Measurements from ENCODE around the gene ENTHD1.

ENTHD1 gene

DNA sequence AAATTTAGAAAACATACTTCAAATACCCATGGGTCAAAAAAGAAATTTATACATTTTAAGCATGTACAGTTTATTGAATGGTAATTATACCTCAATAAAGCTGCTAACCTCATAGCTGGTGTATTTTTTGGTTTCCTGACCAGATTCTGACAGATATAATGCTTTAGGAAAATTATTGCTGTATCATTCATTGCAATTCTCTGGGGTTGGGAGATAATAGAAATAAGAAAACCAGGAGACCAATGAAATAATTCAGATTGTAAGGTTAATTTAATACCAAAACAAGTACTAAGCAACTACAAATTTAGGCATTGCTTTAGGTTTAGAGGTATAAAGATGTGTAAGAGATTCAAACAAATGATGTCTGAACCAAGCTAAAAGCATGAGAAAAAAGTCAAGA lies 120.1 kb downstream of the ENTHD1 start:
- TF ChIP-seq, protein P1, sequence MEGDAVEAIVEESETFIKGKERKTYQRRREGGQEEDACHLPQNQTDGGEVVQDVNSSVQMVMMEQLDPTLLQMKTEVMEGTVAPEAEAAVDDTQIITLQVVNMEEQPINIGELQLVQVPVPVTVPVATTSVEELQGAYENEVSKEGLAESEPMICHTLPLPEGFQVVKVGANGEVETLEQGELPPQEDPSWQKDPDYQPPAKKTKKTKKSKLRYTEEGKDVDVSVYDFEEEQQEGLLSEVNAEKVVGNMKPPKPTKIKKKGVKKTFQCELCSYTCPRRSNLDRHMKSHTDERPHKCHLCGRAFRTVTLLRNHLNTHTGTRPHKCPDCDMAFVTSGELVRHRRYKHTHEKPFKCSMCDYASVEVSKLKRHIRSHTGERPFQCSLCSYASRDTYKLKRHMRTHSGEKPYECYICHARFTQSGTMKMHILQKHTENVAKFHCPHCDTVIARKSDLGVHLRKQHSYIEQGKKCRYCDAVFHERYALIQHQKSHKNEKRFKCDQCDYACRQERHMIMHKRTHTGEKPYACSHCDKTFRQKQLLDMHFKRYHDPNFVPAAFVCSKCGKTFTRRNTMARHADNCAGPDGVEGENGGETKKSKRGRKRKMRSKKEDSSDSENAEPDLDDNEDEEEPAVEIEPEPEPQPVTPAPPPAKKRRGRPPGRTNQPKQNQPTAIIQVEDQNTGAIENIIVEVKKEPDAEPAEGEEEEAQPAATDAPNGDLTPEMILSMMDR (conservative IDR thresholded peaks at IDR 0.05; ENCODE audit: low read depth, low read length), result no peak
- no peak for DNase-seq (ENCODE audit: low read depth)
- H3K4me3 ChIP-seq (ENCODE audit: low read length), result no peak overlapping the region

DNA sequence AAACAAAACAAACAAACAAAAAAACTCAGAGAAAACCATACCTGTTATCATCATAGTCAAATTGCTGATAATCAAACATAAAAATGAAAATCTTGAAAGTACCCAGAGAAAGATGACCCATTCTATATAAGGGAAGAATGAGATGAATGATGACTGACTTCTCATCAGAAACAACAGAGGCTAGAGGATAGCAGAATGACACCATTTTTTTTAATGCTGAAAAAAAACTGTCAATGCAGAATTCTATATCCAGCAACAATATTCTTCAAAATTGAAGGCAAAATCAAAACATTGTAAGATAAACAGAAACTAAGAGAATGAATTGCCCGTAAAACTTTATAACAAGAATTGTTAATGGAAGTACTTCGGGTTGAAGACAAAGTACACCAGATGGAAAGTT lies 122.1 kb downstream of the ENTHD1 start:
- no peak overlapping the region for H3K4me3 ChIP-seq (ENCODE audit: low read length)
- TF ChIP-seq, protein P1 (conservative IDR thresholded peaks at IDR 0.05; ENCODE audit: low read depth, low read length), result no peak
- DNase-seq (ENCODE audit: low read depth), result no peak

DNA sequence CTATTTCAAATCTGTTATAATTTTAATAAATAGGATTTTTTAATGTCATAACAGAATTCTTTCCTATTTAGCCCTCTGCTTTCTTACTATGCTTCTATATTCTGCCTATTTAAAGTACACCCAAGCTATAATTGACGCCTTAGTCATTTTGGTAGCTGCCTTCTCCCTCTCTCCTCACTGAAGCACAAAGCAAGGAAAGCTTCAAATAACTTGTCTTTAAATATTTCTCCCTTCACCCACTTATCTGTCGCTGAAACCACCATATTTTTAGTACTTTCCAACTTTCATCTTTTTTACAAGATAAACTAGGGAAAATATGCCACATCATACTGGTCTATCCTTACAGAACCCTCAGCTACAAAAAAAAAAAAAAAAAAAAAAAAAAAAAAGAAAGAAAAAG lies 127.9 kb downstream of the ENTHD1 start:
- DNase-seq (ENCODE audit: low read depth), result no peak
- TF ChIP-seq, protein P1 (conservative IDR thresholded peaks at IDR 0.05; ENCODE audit: low read depth, low read length), result no peak
- no peak overlapping the region for H3K4me3 ChIP-seq (ENCODE audit: low read length)

DNA sequence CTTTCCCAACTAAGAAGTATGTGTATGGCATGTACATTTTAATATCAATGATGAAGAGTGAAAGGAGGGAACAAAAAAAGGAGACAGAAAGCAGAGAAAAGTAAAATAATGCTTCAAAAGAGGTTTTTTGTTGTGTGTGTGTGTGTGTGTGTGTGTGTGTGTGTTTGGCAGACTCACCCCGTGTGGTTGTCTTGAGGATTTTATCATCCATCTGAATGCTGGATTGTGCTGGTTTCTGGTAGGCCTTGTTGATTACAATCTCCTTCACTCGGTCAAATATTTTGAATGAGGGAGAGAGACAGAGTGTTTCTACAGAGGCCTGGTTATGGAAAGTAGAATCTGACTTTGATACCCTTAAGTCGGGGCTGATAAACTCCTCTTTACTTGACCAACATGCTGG lies 128.5 kb downstream of the ENTHD1 start:
- H3K4me3 ChIP-seq (ENCODE audit: low read length), result no peak overlapping the region
- TF ChIP-seq, protein P1 (conservative IDR thresholded peaks at IDR 0.05; ENCODE audit: low read depth, low read length), result no peak
- DNase-seq (ENCODE audit: low read depth), result no peak

DNA sequence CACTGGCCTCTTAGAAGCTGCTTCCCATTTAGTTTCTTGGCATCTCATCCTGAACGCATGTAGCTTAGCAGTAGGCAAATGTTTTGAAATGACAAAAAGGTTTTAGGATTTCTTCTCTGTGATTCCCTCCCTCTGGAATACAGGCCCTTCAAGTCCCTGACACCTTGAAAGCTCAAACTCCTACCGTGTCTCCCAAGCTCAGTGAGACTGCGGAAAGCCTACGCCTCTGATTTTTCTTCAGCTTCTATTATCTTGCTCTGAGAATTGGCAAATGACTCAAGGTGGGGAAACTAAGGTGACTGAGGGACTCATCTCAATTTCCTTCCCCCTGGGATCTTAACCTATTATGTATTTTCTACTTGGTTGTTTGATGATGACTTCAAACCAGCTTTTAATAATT lies 130.3 kb downstream of the ENTHD1 start:
- no peak overlapping the region for H3K4me3 ChIP-seq (ENCODE audit: low read length)
- no peak for DNase-seq (ENCODE audit: low read depth)
- TF ChIP-seq, protein P1 (conservative IDR thresholded peaks at IDR 0.05; ENCODE audit: low read depth, low read length), result no peak

DNA sequence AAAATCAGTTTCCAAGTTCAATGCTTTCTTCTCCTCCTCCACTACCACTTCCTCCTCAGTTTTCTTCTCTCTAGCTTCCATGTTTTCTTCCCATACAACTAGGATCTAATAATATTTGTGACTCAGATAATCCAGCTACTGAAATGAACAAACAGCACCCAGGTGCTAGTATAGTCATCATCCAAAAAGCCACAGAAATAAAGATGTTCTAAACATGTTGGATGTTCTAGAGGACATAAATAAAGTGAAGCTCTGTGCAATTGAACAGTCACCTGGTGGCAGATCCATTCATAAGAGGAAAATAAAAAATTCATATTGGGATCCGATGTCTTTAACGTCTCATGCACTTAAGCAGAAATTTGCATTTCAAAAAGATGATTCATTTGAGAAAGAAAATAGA lies 142.8 kb downstream of the ENTHD1 start:
- H3K4me3 ChIP-seq (ENCODE audit: low read length), result no peak overlapping the region
- TF ChIP-seq, protein P1 (conservative IDR thresholded peaks at IDR 0.05; ENCODE audit: low read depth, low read length), result no peak
- no peak for DNase-seq (ENCODE audit: low read depth)

DNA sequence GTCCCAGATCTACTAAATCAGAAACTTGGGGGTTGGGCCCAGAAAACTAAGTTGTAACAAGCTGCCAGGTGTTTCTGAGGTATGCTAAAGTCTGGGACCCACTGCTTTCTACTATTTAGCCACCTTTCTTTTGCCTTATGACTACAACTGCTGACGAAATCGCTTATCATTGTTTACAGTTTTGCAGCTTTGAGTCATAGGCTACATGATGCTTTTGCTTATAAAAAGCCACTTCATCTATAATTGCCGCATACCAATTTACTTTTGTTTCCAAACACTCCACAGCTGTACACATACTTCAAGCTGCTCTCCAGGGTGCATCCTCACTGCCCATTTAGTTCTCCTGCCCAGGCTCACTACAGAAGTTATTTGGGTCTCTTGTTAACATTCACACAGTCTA lies 144.7 kb downstream of the ENTHD1 start:
- TF ChIP-seq, protein P1 (conservative IDR thresholded peaks at IDR 0.05; ENCODE audit: low read depth, low read length), result no peak

More for the DNA sequence above, 144.7 kb downstream of the ENTHD1 start:
- H3K4me3 ChIP-seq (ENCODE audit: low read length), result no peak overlapping the region
- no peak for DNase-seq (ENCODE audit: low read depth)

Data from retinal pigment epithelial cell (primary cell).